A673 (cell line): ENCODE data around the gene MSI2.

Experiments
- CTCF ChIP-seq: fragments of 300-800, 200-600 bp; sonication (generic); conservative IDR thresholded peaks from 2 replicates; pipeline ENCODE4 v1.5.1; 2017; ENCODE audit warnings: low read depth, mild to moderate bottlenecking, antibody characterized with exemption, low read length, moderate library complexity, mixed read lengths
- EZH2 ChIP-seq: fragments of 200-600 bp; sonication (generic); IDR thresholded peaks from 2 replicates; pipeline ENCODE4 v1.6.1; 2017; ENCODE audit warnings: borderline replicate concordance, low read depth, mild to moderate bottlenecking, mixed read lengths, antibody characterized with exemption, low read length; ENCODE audit not compliant: poor library complexity, severe bottlenecking

- TF ChIP-seq CTCF (no peak), EZH2 (no peak)
Observed at GRCh38 chr17:57270801-57271245, 14.5 kb downstream of the MSI2 start.
